GM19438 (cell line): ENCODE results near the gene EIF6.

Source experiments
- ATAC-seq: cut with Tn5 transposase; IDR thresholded peaks from one replicate; pipeline ENCODE4 v1.9.1; 2021; ENCODE audit warnings: low read depth; ENCODE audit not compliant: unreplicated experiment

Gene EIF6

GRCh38 chr20:35295674-35296073, 11.1 kb upstream of the EIF6 start:
- ATAC-seq = no peak

DNA sequence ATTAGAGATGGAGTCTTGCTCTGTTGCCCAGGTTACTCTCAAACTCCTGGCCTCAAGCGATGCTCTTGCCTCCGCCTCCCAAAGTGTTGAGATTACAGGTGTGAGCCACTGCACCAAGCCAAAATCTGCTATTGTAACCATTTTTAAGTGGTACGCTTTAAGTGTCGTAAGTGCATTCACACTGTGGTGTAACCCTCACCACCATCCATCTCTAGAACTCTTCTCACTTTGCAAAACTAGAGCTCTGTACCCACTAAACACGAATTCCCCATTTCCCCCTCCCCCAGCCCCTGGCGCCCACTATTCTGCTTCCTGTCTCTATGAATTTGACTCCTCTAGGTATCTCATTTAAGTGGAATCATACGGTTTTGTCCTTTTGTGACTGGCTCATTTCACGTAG, 10.5 kb upstream of the EIF6 start:
- no peak for ATAC-seq

DNA sequence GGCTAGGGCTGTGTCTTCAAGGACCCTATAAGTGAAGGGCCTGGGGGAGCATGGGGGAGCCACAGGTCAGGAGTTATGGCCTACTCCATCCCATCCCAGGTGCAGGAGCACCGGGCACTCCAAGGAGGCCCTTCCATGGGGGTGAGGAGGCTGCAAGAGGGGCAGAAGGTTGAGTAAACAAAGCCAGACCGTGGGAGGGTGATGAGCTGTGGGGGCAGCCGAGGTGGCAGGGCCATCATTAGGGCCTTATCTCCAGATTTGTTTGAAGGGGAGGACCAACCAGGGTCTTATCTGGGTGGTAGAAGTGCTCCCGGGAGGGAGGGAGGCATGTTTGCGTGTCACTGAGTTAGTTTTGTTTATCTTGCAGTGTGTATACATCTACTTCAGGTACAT, 9.7 kb upstream of the EIF6 start:
- ATAC-seq = no peak

DNA sequence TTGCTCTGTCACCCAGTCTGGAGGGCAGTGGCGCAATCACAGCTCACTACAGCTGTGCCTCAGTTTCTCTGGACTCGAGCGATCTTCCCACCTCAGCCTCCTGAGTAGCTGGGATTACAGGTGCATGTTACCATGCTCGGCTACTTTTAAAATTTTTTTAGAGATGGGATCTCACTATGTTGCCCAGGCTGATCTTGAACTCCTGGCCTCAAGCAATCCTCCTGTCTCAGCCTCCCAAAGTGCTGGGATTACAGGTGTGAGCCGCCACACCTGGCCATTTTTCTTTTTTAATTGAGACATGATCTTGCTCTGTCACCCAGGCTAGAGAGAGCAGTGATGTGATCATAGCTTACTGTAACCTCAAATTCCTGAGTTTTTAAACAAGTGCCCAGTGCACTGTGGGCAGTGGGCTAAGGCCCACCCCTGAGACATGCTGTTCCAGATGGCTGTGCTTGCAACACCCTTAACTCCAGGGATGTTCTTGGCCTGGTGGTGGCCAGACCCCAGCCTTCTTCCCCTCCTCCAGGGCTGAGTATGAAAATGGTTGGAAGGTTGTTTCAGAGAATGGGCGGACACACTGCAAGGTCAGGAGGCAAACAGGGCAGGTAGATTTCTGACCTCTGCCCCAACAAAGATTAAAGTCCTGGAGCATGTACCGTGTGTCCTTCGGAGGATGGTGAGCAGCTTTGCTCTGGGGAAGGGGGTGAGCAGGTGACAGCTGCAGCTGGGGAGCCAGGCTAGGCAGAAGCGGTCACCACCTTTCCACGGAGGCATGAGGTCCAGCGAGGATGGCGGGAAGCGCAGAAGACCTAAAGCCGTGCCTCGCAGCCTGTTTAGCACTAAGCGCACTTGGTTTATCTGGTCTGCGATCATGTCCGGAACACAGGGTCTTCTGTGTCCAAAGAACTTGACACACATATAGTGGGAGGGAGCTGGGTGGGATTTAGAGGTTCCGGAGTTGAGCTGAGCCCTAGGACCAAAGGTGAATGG, 9.0 kb upstream of the EIF6 start:
- no peak for ATAC-seq

- no peak for ATAC-seq
These were observed 8.1 kb upstream of the EIF6 start for GRCh38 chr20:35292504-35293285.

- no peak for ATAC-seq
These were observed 7.3 kb upstream of the EIF6 start, which contains the start of gene FAM83C for GRCh38 chr20:35291654-35292503. FAM83C (minus strand) TSS chr20:35292425; CDS start chr20:35292304, 121 bp downstream.

GRCh38 chr20:35290887-35291417, 6.4 kb upstream of the EIF6 start:
- ATAC-seq = no peak

GRCh38 chr20:35290186-35290886, 5.8 kb upstream of the EIF6 start:
- no peak for ATAC-seq

GRCh38 chr20:35288325-35289060, 3.9 kb upstream of the EIF6 start:
- ATAC-seq = no peak

GRCh38 chr20:35287509-35288324, 3.1 kb upstream of the EIF6 start:
- ATAC-seq = no peak

DNA sequence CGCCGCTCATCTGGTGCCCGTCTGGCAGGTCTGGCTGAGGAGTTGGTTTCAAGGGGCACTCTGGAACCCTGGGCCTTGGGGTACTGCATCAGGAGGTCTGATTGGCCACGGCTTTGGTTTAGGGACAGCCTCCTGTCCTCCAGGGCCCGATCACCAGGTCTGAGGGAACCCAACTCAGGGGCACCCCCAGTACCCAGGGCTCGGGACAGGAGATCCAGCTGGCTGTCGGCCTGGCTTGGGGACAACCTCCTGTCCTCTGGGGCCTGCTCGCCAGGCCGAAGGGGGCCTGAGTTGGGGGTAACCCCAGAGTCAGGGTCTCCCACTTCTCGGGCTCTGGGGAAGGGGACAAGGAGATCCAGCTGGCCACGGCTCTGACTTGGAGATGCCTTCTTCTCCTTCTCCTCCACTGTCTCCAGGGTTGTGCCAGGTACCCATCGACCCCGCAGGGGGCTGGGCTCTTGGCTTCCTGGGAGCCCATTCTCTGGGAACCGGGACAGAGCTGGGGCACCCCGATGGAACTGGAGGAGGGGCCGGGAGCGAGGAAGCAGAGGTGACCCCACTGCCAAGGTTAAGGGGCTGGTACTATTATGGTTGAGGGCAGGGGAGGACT, 2.4 kb upstream of the EIF6 start:
- ATAC-seq = no peak

- no peak for ATAC-seq
These were observed 1.7 kb upstream of the EIF6 start for GRCh38 chr20:35286077-35286898.

DNA sequence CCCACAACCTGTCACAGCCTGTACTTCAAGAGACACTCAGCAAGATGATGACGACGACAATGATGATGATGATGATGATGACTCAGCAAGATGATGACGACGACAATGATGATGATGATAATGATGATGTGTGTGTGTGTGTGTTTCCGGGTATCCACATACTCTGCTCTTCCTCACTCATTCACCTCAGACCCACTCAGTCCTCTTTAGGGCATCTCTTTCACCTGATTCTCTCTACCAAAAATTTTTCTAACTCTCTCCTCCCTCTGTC, 1.2 kb upstream of the EIF6 start:
- no peak for ATAC-seq

DNA sequence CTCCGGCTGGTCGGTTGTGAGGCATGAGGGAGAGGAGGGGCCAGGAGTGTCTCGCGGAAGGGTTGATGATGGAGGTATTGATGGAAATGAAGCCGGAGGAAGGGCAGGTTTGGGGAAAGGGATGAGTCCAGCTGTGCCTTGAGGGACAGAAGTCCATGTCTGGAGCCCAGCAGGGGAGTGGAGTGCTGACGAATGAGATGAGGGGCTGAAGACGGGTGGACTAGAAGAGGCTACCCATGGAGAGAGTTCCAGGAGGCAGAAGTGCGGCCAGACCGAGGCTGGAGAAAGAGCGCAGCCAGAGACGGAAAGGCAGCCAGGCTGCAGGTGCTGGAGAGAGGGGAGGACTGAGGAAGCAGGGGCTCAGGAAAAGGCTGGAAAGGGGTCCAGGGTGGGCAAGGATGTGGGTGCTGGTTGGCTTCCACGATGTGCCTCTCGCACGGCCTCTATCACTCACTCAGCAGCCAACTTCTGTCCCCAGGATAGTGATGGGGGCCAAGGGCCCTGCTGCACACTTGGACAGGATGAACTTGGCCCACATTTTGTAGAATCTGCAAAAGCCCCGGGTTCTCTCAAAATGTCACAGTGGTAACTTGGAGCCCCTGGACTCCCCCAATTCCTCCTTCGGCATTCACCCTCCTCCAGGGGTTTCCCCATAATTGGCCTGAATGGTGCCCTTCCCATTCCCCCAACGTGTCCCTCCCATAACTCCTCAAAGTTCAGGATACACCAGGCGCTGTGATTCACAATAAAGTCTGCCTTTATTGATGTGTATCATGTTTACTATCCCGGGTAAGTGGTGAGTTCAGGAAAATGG, 627 bp upstream of the EIF6 start:
- ATAC-seq = no peak

- ATAC-seq = no peak
These were observed 918 bp downstream of the EIF6 start for GRCh38 chr20:35283441-35284266.
